ENCODE measurements around the gene GIMAP5. TPM values are rescaled to one million over a fixed set of nuclear protein-coding genes. Genes with fewer than 3 reads are reported as not detected.

The GIMAP5 gene
- total RNA-seq, 1 donor: not detected

DNA sequence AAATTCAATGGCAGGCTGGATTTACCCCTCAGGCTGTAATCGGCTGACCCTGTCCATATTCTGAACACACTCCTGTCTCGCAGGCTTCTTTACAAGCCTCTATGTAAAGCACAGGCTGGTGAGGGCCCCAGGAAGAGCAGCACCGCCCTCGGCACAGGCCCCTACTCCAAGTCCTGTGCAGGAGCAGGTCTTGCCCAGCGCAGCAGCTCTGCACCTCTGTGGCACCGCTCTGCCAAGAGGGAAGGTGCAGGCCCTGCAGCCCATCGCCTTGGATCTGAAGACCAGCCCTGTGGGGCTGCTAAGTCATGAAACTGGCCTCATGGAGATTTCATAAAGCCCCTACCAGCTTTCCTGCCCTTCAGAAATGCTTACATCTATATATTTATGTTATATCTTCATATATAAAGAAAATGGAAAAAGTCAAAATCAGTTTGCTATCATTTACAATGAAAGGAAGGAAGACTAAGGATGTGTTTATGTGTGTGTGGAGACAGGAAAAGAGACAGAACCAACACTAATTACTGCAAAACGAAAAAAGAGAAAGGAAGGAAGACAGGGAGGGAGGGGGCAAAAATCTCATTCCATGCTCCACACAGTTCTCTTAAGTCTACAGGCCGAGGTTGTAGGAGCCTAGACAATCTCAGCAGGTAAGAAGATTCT is 53.3 kb downstream of the GIMAP5 start:
- no peaks in the 10 kb centered on the region for H4K20me1 ChIP-seq (ENCODE audit: insufficient read depth, low read length)
- no peaks in the 10 kb centered on the region for H3K4me1 ChIP-seq (ENCODE audit: insufficient read depth, low read length)
- no peaks in the 10 kb centered on the region for H3K79me2 ChIP-seq (ENCODE audit: insufficient read depth, low read length)
- TF ChIP-seq, protein P1, sequence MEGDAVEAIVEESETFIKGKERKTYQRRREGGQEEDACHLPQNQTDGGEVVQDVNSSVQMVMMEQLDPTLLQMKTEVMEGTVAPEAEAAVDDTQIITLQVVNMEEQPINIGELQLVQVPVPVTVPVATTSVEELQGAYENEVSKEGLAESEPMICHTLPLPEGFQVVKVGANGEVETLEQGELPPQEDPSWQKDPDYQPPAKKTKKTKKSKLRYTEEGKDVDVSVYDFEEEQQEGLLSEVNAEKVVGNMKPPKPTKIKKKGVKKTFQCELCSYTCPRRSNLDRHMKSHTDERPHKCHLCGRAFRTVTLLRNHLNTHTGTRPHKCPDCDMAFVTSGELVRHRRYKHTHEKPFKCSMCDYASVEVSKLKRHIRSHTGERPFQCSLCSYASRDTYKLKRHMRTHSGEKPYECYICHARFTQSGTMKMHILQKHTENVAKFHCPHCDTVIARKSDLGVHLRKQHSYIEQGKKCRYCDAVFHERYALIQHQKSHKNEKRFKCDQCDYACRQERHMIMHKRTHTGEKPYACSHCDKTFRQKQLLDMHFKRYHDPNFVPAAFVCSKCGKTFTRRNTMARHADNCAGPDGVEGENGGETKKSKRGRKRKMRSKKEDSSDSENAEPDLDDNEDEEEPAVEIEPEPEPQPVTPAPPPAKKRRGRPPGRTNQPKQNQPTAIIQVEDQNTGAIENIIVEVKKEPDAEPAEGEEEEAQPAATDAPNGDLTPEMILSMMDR (IDR thresholded peaks at IDR 0.05; ENCODE audit: extremely low read depth, low read depth, low read length): no peak
- H3K36me3 ChIP-seq (ENCODE audit: insufficient read depth, low read length): no peaks in the 10 kb centered on the region
- no peak overlapping the region for H3K4me2 ChIP-seq (ENCODE audit: insufficient read depth, low read length)
- no peak for DNase-seq (ENCODE audit: insufficient read length, low spot score, missing footprints)
- no peak overlapping the region for H3K4me3 ChIP-seq (ENCODE audit: insufficient read depth, low read length)
- H2AFZ ChIP-seq (ENCODE audit: low read length): no peak overlapping the region
- no peaks in the 10 kb centered on the region for H3K9me3 ChIP-seq (ENCODE audit: low read depth, low read length)
- H3K27ac ChIP-seq (ENCODE audit: low read depth, low read length): no peak overlapping the region
- no peaks in the 10 kb centered on the region for H3K27me3 ChIP-seq (ENCODE audit: insufficient read depth, low read length)

DNA sequence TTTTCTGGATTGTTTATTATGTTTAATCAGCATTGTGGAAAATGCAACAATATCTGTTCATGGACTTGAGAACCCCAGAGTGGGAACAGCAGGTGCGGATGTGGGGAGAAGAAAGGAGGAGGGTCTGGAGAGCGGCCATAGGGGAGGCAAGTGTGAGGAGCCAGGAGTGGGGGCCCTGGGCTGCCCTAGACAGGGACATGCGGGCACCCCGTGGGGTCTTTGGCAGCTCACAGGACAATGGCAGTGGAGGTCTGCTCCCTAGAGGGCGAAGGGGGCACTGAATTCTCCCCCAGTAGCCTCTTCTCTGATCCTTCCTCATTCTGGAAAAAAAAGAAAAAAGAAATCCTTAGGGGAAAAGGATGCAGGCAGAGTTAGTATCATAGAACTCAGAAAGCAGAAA is 54.1 kb downstream of the GIMAP5 start:
- TF ChIP-seq, protein P1 (IDR thresholded peaks at IDR 0.05; ENCODE audit: extremely low read depth, low read depth, low read length): no peak
- no peak overlapping the region for H3K4me3 ChIP-seq (ENCODE audit: insufficient read depth, low read length)
- H3K36me3 ChIP-seq (ENCODE audit: insufficient read depth, low read length): no peaks in the 10 kb centered on the region
- H3K27ac ChIP-seq (ENCODE audit: low read depth, low read length): no peak overlapping the region
- H3K79me2 ChIP-seq (ENCODE audit: insufficient read depth, low read length): no peaks in the 10 kb centered on the region
- no peak for DNase-seq (ENCODE audit: insufficient read length, low spot score, missing footprints)
- H3K4me1 ChIP-seq (ENCODE audit: insufficient read depth, low read length): no peaks in the 10 kb centered on the region
- no peaks in the 10 kb centered on the region for H3K27me3 ChIP-seq (ENCODE audit: insufficient read depth, low read length)
- no peaks in the 10 kb centered on the region for H4K20me1 ChIP-seq (ENCODE audit: insufficient read depth, low read length)
- no peaks in the 10 kb centered on the region for H3K9me3 ChIP-seq (ENCODE audit: low read depth, low read length)
- no peak overlapping the region for H3K4me2 ChIP-seq (ENCODE audit: insufficient read depth, low read length)
- H2AFZ ChIP-seq (ENCODE audit: low read length): no peak overlapping the region

DNA sequence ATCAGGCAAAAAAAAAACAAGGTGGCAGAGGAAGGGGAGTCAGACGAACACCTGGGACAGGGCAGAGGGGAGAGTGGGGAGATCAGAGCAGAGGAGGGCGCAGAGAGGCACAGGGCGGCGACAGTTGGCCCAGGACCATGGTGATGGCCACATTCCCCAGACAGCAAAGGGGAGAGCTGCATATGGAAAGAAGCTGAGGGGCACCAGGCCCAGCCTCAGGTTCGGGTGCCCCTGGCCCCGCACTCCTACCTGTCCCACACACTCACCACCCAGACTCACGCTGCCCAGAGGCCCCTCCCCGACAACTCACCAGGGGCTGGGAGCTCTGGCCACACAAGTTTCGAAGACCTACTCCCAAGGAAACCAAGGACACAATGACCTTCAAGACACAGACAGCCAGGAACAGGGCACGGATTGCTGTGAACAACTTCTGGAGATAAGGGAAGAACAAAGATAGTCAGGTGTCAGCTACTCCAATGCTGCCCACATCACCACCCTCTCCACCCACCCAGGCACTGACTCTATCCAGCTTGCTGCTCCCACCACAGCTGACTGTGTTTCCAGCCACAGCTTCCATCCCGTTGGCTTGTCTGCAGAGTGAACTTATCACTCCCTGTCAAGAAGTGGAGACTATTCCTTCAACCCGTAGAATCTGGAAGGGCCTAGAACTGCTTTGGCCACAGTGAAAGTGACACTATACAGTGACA is 54.7 kb downstream of the GIMAP5 start:
- no peak overlapping the region for H3K4me2 ChIP-seq (ENCODE audit: insufficient read depth, low read length)
- H2AFZ ChIP-seq (ENCODE audit: low read length): no peak overlapping the region
- no peaks in the 10 kb centered on the region for H3K9me3 ChIP-seq (ENCODE audit: low read depth, low read length)
- H3K4me3 ChIP-seq (ENCODE audit: insufficient read depth, low read length): no peak overlapping the region
- H3K27me3 ChIP-seq (ENCODE audit: insufficient read depth, low read length): no peaks in the 10 kb centered on the region
- TF ChIP-seq, protein P1 (IDR thresholded peaks at IDR 0.05; ENCODE audit: extremely low read depth, low read depth, low read length): no peak
- H3K27ac ChIP-seq (ENCODE audit: low read depth, low read length): no peak overlapping the region
- DNase-seq (ENCODE audit: insufficient read length, low spot score, missing footprints): no peak
- no peaks in the 10 kb centered on the region for H3K79me2 ChIP-seq (ENCODE audit: insufficient read depth, low read length)
- no peaks in the 10 kb centered on the region for H4K20me1 ChIP-seq (ENCODE audit: insufficient read depth, low read length)
- no peaks in the 10 kb centered on the region for H3K4me1 ChIP-seq (ENCODE audit: insufficient read depth, low read length)
- no peaks in the 10 kb centered on the region for H3K36me3 ChIP-seq (ENCODE audit: insufficient read depth, low read length)

Other genes starting within 250 kb of the GIMAP5 start
- under 0.01 TPM in 1 of 2 replicates, not detected in the other for gene GIMAP7, start 222.5 kb upstream of the GIMAP5 start, total RNA-seq
- not detected in 2 replicates for gene GIMAP4, start 170.0 kb upstream of the GIMAP5 start, total RNA-seq
- gene GIMAP6, start 105.0 kb upstream of the GIMAP5 start, total RNA-seq: 0.36 TPM in 1 of 2 replicates, not detected in the other
- 8.8 and 9.4 TPM in 2 replicates for gene GIMAP2, start 51.7 kb upstream of the GIMAP5 start, total RNA-seq
- gene GIMAP1, start 20.8 kb upstream of the GIMAP5 start, total RNA-seq: not detected in 2 replicates
- gene TMEM176B, start 62.9 kb downstream of the GIMAP5 start, total RNA-seq: 0.72 TPM in 1 of 2 replicates, not detected in the other
- not detected in 2 replicates for gene TMEM176A, start 63.4 kb downstream of the GIMAP5 start, total RNA-seq
- gene AOC1, start 115.1 kb downstream of the GIMAP5 start, total RNA-seq: not detected in 2 replicates
- not detected in 2 replicates for gene KCNH2, start 240.9 kb downstream of the GIMAP5 start, total RNA-seq

Measured in osteoblast (primary cell).